Stimulated activated CD4-positive, alpha-beta T cell treated with anti-CD3 and anti-CD28 coated beads, Interleukin-15, amount 100 ng/mL, for 48 hours (primary cell): ENCODE results near the gene RHBDF2.
"Not testable (repeated sequence)": the region's sequence is repeated elsewhere in the genome, so short reads cannot be mapped to it uniquely, and the experiment has no call there.

Experiments used
- DNase-seq, 2 donors: peaks; one replicate each; pipeline ENCODE4 v3.0.0-alpha.2; 2020; ENCODE audit warnings: low read depth in 2 of 2

Gene RHBDF2

DNA sequence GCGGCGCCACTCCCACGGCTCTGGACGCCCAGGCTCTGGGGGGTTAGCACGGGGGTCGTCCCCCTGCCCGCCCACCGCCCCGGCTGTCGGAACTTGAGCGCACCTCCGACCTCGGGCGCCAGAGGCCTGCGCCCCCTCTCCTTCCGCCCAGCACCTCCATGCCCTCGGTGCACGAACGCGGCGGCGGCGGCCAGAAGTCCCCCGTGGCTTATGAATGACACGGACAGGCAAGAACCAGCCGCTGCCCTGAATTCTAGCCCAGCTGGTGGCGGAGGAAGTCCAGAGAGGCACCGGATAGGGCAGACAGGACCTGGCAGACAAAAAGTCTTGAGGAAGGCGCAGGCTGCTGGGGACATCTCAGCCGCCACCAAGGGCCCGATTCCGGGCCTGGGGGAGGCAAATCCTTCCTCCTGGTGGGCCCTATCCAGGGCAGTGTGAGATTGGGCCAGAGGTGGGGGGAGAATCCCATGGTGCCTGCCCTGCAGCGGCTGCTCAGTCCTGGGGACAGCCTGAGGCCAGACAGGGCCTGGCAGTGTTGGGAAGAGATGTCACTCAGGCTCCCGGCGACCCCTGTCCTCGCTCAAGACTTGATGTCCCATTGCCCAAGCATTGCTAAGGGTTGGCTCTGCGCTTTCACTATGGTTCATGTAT lies 37.2 kb upstream of the RHBDF2 start:
- DNase-seq: no peak

DNA sequence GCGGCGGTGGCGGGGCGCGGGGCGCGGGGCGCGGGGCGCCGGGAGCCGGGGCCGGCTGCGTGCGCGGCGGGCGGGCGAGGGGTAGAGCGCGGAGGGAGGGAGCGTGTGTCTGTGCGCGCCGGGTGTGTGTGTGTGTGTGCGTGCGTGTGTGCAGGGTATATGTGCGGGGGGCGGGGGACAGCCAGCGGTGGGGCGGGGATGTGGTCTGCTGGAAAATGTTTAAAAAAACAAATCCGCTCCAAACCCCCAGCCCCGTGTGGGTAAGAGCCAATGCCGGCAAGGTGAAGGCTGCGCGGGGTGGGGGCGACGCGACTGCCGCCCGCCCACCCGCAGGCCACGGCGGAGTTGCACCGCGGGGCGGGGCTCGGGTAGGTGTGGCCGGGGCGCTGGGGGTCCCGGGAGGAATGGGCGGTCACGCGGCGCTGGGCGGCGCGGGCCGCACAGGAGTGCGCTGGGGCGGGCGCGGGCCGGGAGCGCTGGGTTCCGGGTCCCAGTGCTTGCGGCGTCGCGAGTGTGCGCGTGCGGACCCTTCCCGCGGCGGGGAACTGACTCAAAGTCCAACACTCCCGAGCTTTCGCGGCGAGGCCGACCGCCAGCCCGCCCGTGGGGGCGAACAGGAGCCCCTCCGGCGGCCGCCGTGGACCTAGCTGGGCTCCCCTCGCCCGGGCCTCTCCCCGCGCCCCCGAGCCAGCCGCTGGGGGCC lies 36.5 kb upstream of the RHBDF2 start, which contains the start of gene CYGB:
TSS of gene CYGB (minus strand) at position 132 of the 703 bp plus-strand sequence. CDS start 167 bp downstream, outside the sequence.
- no peak for DNase-seq

DNA sequence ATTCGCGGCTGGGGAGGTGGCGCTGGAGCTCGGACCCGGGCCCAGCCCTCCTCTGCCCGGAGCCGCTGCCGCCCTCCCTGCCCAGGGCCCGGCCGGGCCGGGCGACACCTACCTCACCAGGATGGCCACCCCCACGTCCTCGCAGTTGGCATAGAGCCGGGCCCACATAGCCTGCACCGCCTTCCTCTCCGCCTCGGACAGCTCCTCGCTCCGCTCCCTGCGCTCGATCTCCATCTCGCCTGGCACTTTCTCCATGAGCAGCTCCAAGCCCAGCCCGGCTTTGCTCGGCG lies 36.0 kb upstream of the RHBDF2 start:
- no peak for DNase-seq

DNA sequence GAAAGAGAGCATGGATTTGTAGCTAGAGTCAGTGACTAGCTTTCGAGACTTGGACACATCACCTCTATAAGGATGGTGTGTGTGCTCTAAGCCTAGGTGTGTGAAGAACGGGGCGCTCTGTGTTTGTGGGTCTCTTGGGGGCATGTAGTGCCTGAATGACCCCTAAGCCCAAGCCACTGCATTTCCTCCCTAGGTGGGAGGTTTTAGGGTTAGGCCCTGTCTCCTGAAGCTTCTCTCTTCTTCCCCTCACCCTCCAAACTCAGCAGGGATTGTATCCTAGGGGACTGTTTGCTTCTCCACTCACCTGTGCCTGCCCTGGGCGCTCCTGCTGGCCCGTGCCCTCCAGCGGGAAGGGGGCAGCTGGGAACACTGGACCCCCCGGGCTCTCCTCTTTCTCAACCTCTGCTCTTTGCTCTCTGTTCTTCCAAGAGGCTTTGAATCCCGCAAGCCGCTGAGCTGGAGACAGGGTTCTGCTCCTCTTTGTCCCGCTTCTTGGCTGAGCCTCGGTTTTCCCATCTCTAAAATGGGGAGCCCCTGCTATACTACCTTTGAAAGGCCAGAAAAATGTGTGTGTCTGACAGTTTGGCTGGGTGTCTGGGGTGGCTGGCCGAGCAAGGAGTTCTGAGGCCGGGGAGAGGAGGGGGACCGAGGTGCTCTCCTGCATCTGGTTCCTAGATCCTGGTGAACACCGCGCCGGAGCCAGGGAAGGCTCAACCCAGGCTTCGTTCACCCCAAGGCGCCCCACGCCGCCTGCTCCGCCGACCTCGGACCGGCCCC lies 35.5 kb upstream of the RHBDF2 start:
- DNase-seq: no peak

DNA sequence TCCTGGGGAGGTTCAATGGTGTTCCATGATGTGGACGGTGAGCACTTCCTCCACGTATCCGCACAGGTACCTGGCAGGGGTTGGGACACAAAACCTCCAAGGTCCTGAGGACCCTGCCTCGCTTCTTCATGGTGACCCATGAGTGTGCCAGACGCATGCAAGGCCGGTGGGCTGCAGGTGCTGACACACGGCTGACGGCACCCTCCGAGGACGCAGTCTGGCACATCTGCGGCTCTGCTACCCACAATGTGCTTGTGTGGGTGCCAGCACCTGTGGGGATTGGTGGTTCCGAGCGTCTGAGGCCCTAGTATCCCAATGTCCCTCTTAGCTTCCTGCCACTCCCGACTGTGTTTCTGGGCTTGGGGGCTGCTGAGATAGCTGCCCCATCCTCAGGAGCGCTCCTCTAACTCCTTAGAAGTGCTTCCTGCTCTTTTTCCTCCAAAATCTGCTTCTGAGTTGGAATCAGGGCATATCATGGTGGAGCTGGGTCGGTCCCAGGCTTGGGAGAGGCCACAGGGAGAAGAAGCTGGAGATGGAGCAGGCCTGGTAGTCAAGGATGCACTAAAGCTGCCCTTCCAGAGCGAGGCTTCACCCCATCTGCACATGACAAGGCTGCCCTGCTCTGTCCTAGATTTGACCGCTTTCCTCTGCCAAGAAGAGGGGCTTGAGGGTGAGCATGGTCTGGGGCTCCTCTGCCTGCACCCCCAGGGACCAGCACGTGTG lies 34.7 kb upstream of the RHBDF2 start:
- no peak for DNase-seq

DNA sequence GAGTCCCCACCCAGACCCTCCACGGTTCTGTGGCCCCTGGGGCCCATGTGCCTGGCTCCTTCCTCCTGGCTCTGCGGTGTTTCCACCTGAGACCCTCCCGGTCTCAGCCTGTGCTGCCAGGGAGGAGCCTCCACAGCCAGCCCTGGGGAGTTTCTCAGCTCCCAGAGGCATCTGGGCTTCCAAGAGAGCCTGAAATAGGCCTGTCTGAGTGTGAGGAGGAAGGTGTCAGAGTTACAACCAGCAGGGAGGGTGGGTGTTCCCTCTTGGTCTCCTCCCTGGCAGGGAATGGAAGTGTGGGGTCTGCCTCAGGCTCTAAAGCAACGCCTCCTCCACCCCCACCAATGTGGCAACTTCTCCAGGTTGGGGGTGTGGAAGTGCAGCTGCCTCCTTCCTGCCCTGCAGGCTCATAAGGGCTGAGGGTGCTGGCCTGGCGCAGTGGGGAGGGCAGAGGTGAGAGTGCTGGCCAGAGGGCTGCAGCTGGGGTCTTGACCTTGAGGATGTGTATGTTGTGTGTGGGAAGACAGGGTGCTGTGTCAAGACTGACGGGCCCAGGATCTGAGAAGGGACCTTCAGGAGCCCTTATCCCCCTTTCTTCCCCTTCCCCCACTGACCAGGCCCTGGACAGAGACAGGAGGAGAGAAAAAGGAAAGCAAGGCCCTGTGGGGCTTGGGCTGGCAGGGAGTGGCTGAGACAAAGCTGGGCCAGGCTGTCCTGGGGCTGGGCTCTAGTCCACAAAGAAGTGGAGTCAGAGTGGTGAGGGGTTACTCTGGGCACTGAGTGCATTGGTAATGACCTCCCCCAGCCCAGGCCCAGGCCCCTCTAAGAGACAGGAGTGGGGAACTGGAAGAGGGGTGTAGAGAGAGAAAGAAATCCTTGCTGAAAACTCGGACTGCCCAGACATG lies 33.9 kb upstream of the RHBDF2 start:
- no peak for DNase-seq

DNA sequence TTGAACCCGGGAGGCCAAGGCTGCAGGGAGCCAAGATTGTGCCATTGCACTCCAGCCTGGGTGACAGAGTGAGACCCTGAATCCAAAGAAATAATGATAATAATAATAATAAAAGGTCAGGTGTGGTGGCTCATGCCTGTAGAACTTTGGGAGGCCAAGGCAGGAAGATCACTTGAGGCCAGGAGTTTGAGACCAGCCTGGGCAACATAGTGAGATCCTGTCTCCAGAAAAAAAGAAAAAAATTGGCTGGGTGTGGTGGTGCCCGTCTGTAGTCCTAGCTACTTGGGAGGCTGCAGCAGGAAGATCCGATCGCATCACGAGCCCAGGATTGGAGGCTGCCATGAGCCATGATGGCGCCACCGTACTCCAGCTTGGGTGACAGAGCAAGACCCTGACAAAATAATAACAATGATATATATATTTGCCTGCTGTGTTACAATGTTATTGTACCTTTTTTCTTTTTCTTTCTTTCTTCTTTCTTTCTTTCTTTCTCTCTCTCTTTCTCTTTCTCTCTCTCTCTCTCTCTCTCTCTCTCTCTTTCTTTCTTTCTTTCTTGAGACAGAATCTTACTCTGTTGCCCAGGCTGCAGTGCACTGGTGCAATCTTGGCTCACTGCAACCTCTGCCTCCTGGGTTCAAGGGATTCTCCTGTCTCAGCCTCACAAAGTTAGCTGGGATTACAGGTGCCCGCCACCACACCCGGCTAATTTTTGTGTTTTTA lies 32.6 kb upstream of the RHBDF2 start:
- not testable (repeated sequence) for DNase-seq

DNA sequence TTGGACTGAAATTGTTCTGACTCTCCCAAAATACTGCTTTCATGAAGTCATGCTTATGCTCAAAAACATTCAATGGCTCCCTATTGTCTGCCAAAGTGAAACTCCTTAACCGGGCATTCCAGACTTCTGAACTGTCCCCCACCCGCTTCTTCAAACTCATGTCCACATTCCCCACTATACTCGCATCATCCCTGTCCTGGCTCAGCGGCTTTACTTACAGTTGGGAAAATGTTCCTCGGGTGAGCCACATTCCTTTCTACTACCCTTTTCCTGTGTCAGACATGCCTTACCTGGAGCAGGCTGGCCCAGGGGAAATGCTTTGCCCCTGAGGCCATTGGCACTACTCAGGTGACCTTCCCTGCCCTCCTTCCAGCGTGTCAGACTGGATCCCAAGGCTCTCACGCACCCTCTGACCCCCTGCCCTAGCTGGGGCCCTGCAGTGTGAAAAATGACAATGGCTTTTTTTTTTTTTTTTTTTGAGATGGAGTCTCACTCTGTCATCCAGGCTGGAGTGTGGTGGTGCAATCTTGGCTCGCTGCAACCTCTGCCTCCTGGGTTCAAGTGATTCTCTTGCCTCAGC lies 30.9 kb upstream of the RHBDF2 start:
- DNase-seq: no peak

DNA sequence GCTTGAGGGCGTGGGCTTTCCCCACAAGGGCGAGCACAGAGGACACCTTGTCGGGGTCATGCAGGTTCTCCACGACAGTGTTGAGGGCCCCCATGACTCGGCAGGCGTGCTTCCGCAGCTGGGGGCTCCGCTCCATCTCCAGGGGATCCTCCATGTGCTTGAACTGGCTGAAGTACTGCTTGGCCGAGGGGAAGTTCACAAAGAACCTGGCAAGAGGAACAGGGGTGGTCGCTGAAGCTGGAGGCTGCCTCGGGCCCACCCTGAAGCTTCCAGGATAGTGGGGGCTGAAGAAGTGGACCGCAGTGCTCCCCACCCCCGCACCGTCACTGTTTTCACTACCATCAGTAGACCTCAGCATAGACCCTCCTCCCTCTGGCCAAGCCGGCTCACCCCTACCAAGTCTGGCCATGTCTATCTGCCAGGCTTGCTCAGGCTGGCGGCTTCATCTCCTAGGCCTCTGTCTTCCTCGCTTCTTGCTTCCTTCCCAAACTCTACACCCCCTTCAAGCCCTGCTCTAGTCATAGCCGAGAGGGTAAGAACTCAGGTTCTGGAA lies 30.3 kb upstream of the RHBDF2 start:
- DNase-seq: no peak

DNA sequence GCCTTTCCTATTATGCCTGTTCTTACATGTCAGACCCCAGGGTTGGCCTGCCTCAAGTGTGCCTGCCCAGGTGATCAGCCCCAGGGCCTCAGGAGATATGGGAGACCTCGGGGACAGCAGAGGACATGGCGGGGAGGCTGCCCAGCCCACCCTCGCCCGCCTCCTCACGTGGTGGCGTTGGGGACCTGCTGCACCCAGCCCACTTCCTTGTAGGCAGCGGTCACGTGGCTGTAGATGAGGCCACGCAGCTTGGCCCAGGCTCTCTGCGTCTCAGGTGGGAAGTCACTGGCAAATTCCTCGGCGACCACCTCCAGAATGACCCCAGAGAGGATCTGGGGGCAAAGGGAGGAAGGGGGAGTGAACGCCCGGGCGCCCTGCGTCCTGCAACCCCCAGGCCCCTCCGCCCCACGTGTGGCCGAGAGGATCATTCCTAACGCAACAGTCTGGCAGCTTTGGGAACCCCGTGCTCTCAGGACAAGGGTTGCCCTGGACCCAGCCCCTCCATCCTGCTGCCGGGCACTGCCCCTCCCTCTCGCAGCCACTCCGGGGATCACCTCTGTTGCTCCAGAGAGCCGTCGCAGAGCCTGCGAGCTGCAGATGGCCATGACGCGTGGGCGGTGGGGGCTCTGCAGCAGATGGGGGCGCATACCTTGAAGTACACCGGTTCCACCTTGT lies 29.7 kb upstream of the RHBDF2 start:
- DNase-seq: no peak

DNA sequence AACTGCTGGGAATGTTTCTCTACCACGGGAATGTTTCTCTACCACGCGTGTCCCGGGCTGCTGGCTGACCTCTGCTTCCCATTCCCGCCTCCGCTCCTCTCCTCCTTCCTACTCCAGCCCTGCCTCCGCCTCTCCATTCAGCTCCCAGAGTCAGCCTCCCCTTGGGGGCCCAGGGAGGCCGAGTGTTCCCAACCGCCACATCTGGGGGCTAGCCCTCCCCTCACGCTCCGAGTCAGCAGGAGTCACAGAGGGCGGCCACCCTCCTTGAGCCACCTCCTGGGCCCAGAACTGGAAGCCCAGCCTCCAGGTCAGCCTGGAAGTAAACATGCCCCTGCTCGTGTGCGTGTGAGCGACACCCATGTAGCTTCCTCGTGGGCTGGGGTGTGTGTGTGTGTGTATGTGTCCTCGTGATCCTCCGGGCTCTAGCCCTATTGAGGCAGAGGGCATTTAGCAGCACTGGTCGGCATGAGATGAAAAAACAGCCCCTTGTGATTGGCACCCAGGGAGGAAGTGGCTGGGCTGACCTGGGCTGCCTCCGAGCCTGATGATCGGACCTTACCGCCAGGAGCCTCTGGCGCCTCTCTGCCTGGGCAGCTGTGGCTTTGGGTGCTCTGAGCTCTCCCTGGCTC lies 29.0 kb upstream of the RHBDF2 start:
- DNase-seq: no peak

DNA sequence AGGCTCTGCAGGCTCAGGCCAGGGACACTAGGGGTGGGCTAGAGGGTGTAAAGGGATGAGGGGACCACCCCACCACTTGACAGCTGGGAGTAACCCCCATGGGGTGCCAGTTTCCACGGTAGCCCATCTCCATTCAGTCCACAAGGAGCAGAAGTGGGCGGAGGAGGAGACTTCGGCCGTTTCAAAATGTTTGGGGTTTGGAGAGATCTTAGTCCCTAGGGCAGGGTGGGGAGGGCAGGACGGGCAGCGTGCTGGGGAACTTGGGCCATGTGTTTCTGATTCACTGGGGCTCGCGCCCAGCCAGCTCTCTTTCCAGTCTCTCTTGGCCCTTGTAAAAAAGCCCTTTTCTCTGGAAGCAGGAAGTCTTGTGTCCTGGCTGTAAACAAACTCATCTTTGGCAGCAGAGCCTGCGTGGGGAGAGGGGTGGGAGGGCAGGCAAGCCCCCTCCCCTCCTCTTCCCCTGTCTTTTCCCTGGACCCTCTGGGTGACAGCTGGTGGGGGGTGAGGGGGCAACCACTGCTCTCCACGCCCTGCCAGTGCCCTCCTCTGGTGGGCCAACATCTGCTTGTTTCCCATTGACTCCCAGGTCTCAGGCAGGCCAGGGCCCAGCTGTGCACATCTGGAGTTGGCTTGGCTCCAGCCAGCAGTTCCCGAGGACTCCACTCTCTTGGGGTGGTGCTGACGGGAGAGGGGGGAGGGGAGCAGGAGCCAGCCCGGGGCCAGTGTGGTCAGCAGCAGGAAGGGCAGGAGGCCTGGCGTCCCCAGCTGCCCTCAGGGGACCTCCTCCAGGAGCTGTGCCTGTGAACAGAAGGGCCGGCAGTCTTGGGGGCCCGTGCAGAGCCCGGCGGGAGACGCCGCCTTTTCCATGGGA lies 28.2 kb upstream of the RHBDF2 start:
- DNase-seq: no peak

DNA sequence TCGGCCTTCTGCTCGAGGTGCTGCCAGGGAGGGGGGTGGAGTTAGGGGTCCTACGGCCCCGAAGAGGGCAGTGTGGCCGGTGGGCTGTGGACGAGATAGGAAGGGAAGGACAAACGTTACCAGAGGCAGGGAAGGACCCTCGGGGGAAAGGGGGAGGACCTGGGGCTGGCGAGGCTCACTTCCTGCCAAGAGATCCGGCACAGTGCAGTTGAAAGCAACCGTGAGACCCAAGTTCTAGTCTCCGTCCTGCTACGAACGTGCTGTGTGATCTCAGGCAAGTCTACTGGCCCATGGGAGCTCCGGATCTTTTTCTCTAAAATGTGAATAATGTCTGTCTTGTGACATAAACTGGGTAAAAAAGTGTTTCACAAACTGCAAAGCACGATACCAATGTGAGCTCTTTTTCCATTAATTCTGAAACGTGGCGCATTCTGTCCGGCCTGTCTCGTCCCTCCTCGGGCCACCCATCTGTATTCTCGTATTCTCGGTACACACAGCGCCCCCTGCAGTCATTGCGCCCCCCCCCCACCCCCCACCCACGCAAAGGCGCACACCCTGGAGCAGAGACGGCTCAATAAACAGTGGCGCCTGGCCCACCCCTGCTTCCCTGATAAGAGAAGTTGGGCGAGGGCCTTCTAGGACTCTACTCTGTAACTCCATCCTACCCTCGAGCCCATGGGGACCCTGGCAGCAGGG lies 27.5 kb upstream of the RHBDF2 start:
- DNase-seq: no peak

DNA sequence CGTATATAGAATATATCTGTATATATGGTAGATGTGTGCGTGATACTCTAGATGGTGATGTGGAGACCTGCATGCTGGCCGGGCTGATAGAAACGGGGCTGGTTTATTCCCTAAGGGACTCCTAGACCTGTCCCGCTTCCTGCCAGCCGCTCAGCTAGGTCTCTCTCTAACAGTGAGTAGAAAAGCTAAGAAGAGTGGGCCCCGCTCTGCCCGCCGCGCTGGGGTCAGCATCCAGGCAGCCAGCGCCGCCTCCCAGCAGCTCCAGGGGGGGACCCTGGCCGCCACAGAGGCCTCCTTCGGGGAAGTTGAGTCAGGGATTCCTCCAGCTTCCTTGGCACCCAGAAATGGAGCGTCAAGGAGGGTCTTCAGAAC lies 26.9 kb upstream of the RHBDF2 start:
- no peak for DNase-seq

DNA sequence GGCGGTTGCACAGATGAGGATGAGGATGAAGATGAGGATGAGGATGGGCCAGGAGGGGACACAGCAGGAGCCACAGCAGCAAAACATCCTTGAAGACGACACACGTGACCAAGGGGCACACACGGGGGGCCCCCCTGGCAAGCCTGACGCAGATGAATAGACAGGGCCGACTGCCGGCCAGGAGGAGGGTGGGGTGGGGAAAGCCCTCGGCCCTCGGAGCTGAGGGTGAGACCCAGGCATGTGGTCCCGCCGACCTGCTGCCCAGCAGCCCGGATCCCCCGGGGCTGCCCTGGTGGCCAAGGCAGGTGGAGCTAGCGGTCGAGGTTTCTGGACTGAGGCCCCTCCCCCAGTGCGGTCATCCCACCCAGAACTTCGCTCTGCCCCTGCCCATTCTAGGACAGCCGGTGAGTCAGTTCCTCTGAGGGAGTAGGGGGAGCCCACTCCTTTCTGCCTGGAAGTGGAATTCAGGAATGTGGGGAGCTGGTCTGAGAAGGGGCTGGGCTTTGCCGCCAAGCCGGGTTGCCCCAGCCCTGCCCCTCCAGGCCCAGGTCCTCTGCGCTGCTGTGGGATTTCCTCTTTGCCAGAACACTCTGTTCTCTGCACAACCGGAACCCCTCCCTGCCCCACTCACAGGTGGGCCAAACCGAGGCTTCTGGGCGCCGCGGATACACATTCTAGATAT lies 26.3 kb upstream of the RHBDF2 start:
- DNase-seq: no peak

DNA sequence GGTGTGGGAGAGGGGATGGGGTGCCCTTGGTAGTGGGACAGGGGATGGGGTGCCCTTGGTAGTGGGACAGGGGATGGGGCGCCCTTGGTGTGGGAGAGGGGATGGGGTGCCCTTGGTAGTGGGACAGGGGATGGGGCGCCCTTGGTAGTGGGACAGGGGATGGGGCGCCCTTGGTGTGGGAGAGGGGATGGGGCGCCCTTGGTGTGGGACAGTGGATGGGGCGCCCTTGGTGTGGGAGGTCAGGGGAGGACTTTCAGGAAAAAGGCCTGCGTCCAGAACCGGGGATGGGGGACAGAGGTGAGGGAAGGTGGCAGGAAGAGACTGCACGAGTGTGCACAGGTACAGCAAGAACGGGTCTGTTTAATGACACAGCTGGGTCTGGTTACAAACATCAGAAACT lies 25.8 kb upstream of the RHBDF2 start:
- not testable (repeated sequence) for DNase-seq

DNA sequence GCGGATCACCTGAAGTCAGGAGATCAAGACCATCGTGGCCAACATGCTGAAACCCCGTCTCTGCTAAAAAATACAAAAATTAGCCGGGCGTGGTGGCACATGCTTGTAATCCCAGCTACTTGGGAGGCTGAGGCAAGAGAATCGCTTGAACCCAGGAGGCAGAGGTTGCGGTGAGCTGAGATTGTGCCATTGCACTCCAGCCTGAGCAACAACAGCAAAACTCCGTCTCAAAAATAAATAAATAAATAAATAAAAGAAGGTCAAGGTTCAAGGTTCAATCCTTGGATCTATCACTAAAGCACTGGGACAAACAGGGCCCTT lies 24.2 kb upstream of the RHBDF2 start:
- DNase-seq: not testable (repeated sequence)
